Hematopoietic multipotent progenitor cell treated with erythropoietin and hydrocortisone succinate and interleukin-3 and kit ligand, for 17 days (in vitro differentiated cells): Measurements from ENCODE around the gene RADIL.

Experiments used
- DNase-seq: peaks from one replicate; pipeline ENCODE4 v3.0.0-alpha.2; 2015; ENCODE audit warnings: low spot score

The RADIL gene

DNA sequence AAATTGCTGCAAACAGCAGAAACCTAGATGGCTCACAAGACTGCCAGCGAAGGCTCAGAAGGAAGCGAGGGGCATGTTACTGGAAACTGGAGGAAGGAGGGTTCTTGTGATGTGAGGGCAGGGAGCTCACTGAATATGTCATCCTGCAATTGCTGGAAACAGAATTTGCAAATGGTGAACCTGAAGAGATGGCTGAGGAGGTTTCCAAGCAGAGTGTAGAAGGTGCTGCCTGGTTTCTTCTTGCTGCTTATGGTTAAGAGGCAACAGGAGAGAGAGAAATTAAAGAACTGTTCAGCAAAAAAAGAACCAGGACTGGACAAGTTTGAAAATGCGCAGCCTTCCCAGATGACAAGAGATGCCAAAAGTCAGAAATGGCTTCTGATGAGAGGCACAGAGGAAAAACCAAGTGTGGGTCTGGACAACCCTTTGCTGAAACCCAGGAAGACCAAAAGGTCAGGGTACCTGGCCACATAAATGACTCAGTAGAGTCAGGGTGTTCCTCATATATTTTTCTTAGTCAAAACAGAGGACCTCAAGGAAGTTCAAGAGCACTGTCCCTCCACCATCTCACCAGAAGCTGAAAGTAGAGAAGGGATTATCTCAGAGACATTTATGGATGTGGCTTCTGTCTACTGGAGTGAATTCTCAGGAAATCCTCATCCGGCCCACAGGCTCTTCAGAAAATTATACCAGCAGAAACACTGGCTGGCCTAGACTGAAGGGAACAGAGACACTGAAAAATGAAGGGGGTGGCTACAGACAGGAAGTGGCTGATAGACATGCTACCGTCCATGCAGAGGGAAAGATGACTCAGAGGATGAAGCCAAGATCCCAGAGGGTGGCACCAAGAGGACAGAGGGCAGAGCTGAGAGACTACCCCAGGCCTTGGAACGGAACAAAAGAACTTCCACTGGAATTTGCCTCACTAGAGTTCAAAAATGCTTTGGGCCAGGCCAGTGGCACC lies 31.8 kb downstream of the RADIL start:
- DNase-seq = no peak

DNA sequence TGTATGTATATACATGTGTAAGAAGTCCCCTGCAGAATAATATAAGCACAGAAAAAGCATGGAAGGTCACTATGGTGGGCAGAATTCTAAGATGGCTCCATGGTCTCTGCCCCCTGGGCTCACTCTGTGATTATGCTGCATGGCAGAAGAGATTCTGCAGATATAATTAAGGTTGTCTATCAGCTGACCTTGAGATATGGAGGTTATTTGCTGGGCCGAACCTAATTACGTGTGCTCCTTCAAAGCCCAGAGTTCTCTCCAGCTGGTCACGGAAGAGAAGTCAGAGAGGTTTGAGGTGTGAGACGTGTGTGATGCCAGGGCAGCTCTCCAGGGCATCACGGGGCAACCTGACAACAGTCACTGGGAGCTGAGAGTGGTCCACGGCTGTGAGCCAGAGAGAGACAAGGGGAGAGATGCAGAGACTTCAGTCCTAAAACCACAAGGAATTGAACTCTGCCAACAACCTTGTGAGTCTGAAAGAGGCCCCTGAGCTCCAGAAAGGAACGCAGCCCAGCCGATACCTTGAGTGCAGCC lies 33.2 kb downstream of the RADIL start:
- DNase-seq = no peak

DNA sequence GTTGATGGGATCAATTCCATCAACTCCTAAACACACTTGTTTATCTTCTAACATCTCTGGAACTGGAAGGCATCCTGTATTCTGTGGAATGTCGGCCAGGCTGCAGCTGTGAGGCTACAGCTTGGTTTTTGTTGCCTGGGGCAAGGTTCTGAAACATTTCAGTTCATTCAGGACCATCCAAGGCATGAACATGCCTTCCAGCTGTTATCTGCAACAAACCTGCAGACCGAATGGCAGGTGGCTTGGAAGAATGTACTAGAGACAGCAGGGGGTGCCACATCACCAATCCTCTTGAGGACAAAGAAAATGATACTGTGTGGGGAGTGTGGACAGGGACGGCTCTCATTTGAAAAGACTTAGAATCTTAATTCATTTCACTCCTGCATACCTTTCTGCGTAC lies 34.1 kb downstream of the RADIL start:
- DNase-seq = no peak

DNA sequence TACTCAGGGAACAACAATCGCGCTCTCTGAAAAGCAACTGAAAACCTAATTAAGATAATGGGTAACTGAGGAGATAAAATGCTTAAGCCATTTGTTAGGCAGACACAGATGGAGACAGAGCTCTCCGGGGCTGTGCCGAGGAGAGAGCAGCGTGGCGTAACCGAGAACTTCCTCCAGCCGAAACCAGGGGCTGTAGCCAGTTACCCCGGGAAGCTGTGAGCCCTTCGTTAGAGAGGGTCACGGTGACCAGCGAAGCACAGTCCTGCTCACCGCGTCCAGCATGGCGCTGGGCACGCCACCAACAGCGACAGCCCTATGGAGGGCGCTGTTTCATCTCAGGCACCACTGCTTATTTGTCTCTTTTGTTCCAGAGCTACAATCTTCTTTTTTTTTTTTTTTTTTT lies 37.8 kb downstream of the RADIL start:
- DNase-seq = no peak

DNA sequence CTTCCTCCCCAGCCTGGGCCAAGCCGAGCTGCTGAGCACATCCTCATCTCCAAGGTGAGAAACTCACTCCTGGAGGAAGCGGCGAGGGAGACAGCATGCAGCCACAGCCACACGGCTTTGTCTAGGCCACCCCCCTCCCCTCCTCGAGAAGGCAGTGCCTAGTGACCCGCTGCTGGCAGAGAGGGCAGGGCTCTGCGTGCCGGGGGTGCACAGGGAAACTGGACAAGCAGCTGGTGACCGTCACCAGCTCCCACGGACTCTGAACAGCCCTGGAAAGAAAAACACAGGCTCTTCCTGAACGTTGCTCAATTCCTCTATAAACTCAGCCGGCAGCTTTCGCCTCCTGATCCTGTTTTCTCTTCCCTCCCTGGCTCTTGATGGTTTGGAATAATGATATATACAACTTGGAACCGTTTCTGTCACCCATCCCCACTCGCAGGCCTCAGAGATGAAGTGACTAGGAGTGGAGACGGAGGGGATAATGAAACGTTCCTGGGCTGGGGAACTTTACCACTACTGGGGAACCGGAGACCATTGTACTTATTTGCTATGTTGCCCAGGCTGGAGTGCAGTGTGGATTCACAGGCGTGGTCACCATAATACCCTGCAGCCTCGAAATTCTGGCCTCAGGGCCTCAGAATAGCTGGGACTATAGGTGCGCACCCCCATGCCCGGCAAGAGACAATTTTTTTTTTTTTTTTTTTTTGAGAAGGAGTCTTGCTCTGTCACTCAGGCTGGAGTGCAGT lies 41.0 kb downstream of the RADIL start:
- DNase-seq = no peak

DNA sequence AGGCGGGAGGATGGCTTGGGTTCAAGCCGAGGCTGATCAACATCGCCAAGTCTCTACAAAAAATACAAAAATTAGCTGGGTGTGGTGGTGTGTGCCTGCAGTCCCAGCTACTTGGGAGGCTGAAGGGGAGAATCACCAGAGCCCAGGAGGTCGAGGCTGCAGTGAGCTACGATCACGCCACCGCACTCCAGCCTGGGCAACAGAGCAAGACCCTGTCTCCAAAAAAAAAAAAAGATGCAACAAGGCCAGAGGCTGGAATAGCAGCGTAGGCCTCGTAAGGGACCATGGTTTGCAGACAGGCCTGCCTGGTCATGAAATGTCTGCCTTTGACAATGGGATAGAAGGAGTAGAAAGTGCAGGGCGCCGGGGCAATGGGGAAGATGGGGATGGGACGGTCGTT lies 41.7 kb downstream of the RADIL start:
- DNase-seq = no peak

DNA sequence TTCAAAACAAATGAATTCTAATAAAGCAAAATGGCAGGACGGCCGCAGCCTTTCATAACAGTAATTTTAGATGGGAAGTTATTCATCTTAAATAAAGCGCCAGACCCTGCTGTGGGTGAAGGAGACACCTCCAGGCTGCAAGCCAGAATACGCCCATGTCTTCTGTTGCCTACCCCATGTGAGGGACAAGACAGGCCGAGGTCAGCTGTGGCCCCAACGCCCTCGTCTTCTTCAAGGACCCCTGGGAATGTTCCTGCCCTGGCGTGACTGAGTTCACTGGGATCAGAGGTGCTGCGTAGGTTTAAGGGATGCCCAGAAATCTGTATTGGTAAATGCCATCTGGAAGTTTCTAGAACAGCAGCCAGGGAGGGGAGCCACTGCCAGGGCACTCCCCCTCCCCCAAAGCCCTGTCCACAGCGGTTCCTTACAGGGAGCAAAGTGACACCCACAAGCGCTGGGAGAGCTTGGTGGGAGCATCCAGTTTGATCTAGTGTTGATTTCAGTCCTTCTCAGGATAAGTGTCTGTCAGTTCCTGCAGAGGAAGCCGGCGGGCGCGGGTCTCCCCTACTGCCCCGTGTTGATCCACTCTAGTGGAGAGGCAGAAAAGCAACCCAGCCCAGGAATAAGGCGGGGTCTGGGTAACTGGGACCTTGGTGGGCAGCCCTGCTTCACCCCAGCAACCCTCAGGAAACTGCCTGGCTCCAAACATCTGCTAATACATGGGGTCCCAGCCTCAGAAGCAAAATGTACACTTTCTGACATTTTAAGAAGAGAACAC lies 42.3 kb downstream of the RADIL start:
- no peak for DNase-seq

DNA sequence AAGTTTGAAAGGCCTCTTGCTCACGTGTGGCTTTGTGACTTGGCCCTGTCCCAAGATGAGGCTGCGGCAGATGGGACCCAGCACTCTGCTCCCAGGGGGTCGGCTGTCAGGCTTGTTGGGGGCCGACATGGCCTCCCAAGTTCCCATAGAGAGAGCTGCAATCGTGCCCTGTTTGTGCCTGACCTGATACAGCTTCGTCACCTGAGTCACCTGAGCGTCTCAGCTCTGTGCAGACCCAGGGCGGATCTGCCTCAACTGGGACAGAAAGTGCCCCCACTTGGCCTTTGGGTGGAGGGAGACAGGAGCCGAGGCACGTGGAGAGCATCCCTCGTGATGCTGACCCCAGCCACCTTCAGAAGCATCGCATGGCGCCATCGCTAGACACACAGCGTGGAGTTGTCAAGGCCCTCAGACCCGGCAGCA lies 43.4 kb downstream of the RADIL start:
- no peak for DNase-seq

DNA sequence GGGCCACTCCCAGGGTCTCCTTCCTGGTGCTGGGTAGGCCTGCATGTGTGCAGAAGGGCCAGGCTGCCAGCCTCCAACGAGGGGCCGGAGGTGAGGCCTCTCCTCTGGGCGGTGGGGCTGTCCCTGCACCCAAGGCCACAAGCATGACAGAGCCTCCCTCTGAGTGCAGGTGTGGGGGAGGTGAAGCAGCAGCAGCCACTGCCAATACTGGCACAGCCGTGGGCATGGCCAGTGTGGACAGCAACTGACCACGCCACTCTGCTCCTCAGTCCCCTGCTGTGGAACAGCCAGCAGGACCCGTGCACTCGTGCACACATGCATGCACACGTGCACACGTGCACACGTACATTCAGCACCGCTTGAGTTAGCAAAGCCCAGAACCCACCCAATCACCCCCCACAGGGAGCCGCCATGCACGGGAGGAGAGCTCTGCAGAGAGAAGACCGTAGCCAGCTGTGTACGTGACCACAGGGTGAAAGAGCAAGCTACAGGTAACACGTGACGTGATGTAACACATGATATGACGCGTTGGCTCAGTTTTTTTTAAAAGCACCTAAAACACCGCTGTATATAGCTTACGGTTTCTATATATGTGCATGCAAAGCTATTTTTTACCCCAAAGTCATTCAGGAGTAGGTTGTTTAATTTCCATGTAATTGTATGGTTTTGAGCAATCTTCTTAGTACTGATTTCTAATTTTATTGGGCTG lies 44.7 kb downstream of the RADIL start:
- DNase-seq = no peak

DNA sequence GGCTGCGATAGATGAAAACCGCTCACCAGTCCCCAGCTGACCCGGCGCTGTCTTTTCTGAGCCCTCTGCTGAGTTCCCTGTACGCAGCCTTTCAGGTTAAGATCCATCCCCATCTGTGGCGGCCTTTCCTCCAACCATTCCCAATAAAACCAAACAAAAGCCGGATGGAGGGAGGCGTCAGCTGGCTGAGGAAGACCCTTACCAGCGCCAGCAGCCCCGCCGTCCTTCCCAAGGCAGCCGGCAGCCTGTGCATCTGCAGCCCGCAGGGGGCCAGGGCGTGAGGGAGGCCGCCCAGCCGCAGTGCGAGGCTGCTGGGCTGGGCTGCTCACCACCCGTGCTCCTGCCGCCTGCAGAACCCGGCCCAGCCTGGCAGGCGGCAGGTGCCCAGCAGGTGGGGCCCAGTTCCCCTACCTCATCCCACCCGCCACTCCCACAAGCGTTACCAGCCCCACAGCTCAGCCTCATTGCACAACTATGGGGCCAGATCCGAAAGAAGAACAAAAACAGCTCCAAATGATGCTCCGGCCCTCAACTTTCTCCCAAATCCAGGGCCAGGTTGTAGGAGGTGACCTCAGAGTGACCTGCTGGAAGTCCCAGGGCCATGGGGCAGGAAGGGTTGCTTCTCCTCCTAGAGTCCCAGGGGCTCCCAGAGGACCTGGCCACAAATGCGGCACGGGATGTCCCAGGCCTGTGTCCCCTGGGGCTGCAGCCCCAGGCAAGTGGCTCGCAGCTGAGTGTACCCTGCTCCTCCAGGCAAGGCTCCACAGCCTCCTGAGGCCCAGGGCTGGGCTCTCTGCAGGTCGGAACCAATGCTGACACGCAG lies 45.5 kb downstream of the RADIL start:
- no peak for DNase-seq

DNA sequence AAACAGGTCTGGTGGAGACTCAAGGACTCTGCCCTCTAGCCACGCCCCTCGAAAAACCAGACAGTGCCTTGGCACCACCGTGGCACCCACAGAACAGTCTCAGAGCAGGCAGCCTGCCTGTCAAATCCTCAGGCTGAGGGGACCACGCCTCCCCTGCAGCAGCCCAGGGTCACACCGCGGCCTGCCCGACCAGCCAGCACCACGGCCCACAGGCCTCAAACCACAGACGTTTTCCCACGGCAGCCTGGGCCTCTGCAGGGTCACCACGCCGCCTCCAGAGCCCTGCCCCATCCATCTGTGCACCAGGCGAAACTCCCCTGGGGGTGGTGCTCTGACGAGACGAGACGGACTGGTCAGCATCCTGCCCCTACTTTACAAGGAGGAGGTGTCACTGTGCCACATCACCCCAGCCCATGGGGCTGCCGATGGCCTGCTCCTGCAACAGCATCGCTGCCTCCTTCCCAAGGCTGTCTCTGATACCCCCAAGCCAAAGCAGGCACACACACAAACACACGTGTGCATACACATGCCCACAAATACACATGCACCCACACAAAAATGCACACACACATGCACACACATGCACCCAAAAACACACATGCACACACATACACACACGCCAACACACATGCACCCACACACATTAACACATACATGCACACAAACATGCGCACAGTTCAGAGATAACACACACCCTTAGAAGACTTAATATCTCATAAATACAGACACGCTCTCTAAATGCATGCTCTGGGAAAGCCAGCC lies 46.3 kb downstream of the RADIL start:
- no peak for DNase-seq

DNA sequence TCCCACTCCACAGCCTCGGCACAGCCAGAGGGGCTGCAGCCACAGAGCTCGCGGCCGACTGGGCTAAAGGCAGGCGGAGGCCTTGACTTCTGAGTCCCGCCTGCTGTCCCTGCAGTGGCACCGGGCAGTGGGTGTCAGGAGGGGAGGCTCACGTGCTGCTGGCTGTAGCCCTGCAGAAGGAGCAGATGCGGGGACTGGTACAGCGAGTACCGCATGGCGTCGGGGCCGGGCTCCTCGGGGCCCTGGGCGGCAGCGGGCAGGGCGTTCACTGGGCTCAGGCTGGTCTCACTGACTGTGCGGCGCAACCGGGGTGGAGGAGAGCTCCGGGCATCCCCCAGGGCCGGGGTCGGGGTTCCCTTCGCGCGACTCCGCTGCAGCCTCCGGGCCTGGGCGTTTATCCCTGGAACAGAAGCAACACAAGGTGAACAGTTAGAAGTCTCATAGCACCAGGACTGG lies 47.3 kb downstream of the RADIL start:
- DNase-seq = no peak

DNA sequence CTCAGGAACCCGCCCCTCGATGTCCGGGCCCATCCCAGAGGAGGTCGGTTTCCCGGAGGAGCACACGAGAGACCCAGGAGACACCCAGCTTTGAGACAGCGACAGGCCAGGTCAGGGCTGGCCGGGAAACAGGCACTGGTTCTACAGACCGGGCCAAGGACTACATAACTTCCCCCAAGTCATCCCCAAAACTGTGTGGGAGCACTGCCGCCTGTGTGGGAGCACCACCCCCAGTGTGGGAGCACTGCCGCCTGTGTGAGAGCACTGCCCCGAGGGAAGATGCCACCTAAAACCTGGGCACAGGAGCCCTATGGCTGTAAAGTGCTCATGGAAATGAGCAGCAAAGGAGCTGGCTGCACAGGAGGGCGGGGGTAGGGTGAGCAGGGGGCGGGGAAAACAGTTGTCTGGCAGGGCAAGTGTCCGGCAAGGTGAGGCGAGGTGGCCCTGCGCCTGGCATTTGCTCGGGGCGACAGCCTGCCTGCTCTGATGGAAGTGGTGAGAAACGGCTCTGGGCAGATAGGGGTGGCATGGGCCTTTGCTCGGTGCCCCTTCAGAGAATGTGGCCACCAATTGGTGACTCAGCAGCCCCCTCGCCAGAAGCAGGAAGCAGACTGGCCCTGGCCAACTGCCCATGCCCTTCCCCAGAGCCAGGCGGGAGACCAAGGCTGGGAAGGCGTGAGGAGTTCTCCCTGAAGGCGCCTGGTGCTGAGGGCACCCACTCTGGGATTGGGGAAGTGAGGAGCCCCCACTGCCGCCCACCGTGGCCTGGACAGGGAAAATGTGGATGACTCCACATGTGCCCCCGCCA lies 47.9 kb downstream of the RADIL start:
- DNase-seq = no peak

DNA sequence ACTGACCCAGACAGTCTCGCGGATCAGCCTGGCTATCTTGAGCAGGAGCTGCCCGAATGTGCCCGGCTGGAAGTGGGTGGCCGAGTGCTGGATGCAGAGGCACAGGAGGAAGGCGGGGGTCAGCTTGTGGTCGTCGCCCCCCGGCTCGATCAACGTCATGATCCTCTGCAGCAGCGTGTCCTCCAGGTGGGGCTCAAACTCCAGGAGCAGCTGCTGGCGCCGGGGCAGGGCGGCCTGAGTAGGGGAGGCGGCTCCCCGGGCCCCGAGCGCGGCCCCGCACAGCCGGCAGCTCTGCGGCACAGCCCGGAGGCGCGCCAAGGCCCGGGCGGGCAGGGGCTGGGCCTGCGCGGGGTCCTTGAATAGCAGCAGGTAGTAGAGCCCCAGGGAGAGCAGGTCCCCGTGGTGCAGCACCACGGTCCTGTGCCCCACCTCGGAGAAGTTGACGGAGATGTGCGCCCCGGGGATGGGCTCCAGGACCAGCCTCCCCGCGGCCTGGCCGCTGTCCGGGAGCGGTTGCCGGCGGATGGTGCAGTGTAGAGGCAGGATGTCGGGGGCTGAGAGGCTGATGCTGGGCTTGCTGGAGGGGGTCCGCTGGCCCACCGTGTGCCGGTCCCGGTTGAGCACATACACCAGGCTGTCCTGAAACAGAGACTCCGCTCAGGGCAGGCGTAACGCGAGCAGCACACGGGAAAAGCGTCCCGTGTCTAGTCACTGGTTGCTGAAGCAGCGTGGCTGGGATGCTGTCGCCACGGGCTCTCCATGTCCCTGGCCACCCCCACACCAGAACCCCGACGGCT lies 48.7 kb downstream of the RADIL start:
- no peak for DNase-seq

DNA sequence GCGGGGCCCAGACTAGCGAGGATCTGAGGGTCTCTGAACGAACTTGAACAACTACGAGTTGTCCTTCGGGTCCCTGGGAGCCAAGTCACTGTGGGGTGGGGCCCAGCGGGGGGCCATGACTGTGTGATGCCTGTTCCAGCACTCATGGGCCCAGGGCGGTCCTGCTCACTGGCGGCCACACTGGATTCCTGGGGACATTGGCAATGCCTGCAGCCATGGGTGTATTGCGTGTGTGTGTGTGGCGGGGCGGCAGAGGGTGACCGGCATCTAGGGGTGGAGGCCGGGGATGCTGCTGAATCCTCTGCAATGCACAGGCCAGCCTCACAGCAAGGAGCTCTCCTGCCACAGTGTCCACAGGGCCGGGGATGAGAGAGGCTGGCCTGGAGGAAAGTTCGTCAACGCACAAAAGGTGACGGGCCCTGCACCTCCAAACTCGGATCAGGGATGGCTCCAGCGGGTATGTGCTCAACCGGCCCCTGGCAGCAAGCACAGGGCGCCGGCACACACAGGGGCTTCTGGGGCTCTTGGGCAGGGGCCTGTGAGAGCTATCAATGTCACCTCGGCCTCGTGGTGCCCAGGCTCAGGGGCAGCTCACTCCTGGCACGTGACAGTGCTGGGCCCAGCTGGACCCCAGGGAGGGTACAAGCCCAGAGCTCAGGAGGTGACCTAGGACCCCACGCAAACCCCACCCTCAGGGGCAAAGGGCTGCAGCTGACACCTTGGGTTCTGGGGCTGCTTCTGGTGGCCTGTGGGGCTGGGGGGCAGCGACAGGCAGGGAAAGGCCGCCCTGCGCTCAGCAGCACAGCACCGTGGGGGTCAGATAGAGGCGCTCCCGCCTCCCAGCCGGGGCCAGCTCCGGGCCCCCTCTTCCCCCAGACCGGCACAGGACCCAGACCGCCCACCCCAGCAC lies 49.6 kb downstream of the RADIL start:
- no peak for DNase-seq

DNA sequence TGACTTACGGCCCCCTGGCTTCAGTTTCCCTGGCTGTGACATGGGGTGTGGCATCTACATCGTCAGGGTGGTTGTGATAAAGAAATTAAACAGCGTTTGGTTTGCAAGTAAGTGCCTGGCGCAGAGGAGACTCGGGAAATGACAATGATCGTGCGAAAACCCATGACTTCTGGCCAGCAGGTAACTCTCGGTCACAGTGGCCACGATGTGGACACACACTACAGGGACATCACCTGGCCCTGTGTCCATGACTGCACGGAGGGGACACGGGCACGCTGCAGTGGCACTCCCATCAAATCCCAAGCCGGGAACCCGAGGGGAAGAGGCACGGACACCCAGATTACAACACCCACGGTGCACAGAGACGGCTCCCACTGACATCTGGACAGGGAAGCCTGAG lies 50.3 kb downstream of the RADIL start:
- DNase-seq = no peak

DNA sequence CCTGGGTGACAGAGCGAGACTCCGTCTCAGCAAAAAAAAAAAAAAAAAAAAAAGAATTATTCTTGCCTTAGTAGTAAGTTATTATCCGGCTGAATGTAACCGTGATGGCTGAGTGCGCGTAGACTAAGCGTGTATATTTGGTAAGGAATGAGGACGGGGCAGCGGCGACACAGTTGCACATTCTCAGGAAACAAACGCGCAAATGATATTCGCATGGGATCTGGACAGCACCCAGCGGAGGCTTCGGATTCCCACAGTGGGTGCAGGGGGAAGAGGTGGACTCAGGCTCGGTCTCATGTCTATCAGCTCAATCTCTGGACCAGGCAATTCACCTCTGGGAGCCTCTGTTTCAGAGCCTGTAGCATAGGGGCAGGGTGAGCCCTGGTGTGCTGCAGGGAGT lies 50.8 kb downstream of the RADIL start:
- no peak for DNase-seq
